H1 (cell line): ENCODE results near the gene EPB42.

Experiments
- CBX8 ChIP-seq: fragments of 300-800, 300-1000 bp; sonication (generic); IDR thresholded peaks from 2 replicates; pipeline ENCODE4 v1.7.1; 2016; ENCODE audit warnings: low read depth, low read length, borderline replicate concordance
- CHD2 ChIP-seq: IDR thresholded peaks from 2 replicates; pipeline ENCODE4 v1.6.1; 2012; ENCODE audit warnings: low read length, improper control_type of control experiment
- EGR1 ChIP-seq: IDR thresholded peaks from 2 replicates; pipeline ENCODE4 v1.6.1; 2011; ENCODE audit warnings: low read depth, low read length, borderline replicate concordance
- EP300 ChIP-seq, 2 experiments: IDR thresholded peaks; 1 replicate in 1 of 2; 2 replicates in 1 of 2; pipeline ENCODE4 v1.6.1; 2011 to 2012; ENCODE audit warnings: low read depth in 2 of 2, low read length in 2 of 2, mild to moderate bottlenecking in 2 of 2, borderline replicate concordance in 1 of 2, inconsistent platforms in 1 of 2, moderate library complexity in 1 of 2
- POLR2A ChIP-seq, 2 experiments: IDR thresholded peaks; 1 replicate in 1 of 2; 2 replicates in 1 of 2; pipeline ENCODE4 v1.6.1; 2011; ENCODE audit warnings: low read depth in 2 of 2, low read length in 2 of 2, mild to moderate bottlenecking in 2 of 2; ENCODE audit errors: control extremely low read depth in 1 of 2
- RBBP5 ChIP-seq: IDR thresholded peaks from 2 replicates; pipeline ENCODE4 v1.7.1; 2012; ENCODE audit warnings: low read depth, mild to moderate bottlenecking, inconsistent platforms, low read length, moderate library complexity, borderline replicate concordance
- RFX5 ChIP-seq: IDR thresholded peaks from 2 replicates; pipeline ENCODE4 v1.6.1; 2011; ENCODE audit warnings: low read depth, low read length, improper control_type of control experiment, borderline replicate concordance
- SP2 ChIP-seq: IDR thresholded peaks from 2 replicates; pipeline ENCODE4 v1.6.1; 2012; ENCODE audit warnings: mild to moderate bottlenecking, low read length, inconsistent platforms
- TF ChIP-seq, protein P1 (sequence below), 3 experiments: IDR thresholded peaks; 1 replicate in 2 of 3; 2 replicates in 1 of 3; pipeline versions ENCODE4 v1.5.1 to v1.6.1; 2011; ENCODE audit warnings: low read length in 3 of 3, mild to moderate bottlenecking in 3 of 3, inconsistent platforms in 2 of 3, low read depth in 1 of 3, moderate library complexity in 1 of 3; ENCODE audit not compliant: insufficient read depth in 1 of 3; ENCODE audit errors: control extremely low read depth in 1 of 3
- TF ChIP-seq, protein P2 (sequence below): IDR thresholded peaks from 2 replicates; pipeline ENCODE4 v1.6.1; 2012; ENCODE audit warnings: low read length, inconsistent platforms
- TF ChIP-seq, protein P3 (sequence below): IDR thresholded peaks from 2 replicates; pipeline ENCODE4 v1.6.1; 2012; ENCODE audit warnings: inconsistent platforms

DNA sequence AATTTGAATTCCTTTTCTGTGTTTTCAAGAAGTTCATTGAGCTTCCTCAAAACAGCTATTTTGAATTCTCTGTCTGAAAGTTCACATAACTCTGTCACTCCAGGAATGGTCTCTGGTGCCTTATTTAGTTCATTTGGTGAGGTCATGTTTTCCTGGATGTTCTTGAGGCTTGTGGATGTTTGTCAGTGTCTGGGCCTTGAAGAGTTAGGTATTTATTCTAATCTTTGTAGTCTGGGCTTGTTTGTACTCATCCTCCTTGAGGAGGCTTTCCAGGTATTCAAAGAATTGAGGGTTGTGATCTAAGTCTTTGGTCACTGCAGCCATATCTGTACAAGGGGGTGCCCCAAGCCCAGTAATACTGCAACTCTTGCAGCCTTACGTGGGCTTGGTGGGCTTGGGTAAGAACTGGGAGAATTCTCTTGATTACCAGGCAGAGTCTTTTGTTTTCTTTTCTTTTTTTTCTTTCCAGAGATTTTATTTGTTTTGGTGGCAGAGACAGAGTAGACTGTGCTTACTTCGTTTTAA lies 55.0 kb downstream of the EPB42 start:
- TF ChIP-seq, protein P1, sequence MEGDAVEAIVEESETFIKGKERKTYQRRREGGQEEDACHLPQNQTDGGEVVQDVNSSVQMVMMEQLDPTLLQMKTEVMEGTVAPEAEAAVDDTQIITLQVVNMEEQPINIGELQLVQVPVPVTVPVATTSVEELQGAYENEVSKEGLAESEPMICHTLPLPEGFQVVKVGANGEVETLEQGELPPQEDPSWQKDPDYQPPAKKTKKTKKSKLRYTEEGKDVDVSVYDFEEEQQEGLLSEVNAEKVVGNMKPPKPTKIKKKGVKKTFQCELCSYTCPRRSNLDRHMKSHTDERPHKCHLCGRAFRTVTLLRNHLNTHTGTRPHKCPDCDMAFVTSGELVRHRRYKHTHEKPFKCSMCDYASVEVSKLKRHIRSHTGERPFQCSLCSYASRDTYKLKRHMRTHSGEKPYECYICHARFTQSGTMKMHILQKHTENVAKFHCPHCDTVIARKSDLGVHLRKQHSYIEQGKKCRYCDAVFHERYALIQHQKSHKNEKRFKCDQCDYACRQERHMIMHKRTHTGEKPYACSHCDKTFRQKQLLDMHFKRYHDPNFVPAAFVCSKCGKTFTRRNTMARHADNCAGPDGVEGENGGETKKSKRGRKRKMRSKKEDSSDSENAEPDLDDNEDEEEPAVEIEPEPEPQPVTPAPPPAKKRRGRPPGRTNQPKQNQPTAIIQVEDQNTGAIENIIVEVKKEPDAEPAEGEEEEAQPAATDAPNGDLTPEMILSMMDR (IDR thresholded peaks at IDR 0.05; ENCODE audit: control extremely low read depth in 1 of 3, insufficient read depth in 1 of 3, low read depth in 1 of 3, low read length in 3 of 3) = no peak
- TF ChIP-seq SP2 (no peak), CHD2 (no peak), RFX5 (no peak), EP300 (IDR thresholded peaks at IDR 0.05; ENCODE audit: borderline replicate concordance in 1 of 2, low read depth in 2 of 2, low read length in 2 of 2) (no peak), CBX8 (no peak), POLR2A (IDR thresholded peaks at IDR 0.05; ENCODE audit: control extremely low read depth in 1 of 2, low read depth in 2 of 2, low read length in 2 of 2) (no peak), RBBP5 (no peak), EGR1 (no peak)
- TF ChIP-seq, protein P2, sequence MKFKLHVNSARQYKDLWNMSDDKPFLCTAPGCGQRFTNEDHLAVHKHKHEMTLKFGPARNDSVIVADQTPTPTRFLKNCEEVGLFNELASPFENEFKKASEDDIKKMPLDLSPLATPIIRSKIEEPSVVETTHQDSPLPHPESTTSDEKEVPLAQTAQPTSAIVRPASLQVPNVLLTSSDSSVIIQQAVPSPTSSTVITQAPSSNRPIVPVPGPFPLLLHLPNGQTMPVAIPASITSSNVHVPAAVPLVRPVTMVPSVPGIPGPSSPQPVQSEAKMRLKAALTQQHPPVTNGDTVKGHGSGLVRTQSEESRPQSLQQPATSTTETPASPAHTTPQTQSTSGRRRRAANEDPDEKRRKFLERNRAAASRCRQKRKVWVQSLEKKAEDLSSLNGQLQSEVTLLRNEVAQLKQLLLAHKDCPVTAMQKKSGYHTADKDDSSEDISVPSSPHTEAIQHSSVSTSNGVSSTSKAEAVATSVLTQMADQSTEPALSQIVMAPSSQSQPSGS = no peak
- TF ChIP-seq, protein P3, sequence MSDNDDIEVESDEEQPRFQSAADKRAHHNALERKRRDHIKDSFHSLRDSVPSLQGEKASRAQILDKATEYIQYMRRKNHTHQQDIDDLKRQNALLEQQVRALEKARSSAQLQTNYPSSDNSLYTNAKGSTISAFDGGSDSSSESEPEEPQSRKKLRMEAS = no peak
